Lung microvascular endothelial cell (primary cell): ENCODE measurements around the gene FRMD1. TPM values are rescaled to one million over a fixed set of nuclear protein-coding genes. Genes with fewer than 3 reads are reported as not detected.
A peak's percentile ranks its signal among the peaks of the same experiment; 100 is the strongest.
"Not testable (repeated sequence)": the region's sequence is repeated elsewhere in the genome, so short reads cannot be mapped to it uniquely, and the experiment has no call there.

Experiments used
- DNase-seq, 2 donors: peaks; one replicate each; pipeline versions ENCODE4 v3.0.0 to v3.0.0-alpha.2; 2010; ENCODE audit warnings: low read depth in 2 of 2
- total RNA-seq: library from RNA; depleted of rRNA; stranded (reverse); fragments of >200 nt; gene quantifications from 2 replicates; pipeline ENCODE4 v1.2.1, GENCODE V29; 2014

Gene FRMD1
- total RNA-seq, 1 donor from 2014 or later, result not detected

- DNase-seq, result no peak
These were observed 1.5 kb upstream of the FRMD1 start for GRCh38 chr6:168080393-168081077.

DNA sequence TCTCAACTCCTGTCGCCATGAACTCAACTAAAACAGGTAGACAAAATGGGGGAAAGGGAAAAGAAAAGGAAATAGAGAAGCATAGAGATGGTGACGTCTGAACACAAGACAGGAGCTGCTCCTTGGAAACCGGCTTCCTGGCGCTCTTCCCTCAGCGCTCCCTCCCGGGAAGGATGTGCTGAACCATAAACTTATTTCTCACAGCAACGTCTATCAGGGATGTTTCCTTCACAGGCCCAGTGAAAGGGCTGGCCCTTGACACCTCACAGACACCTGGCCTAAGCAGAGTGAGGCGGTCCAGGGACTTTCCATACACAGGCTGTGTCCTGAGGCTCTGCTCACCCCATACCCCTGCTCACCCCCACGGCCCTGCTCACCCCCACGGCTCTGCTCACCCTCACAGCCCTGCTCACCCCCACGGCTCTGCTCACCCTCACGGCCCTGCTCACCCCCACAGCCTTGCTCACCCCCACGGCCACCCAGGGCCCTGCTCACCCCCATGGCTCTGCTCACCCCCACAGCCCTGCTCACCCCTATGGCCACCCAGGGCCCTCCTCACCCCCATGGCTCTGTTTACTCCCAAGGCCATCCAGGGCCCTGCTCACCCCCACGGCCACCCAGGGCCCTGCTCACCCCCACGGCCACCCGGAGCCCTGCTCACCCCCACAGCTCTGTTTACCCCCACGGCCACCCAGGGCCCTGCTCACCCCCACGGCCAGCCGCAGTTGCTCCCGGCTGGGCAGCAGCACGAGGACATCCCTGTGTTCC is 653 bp downstream of the FRMD1 start:
- no peak for DNase-seq

- DNase-seq, result not testable (repeated sequence)
These were observed 1.6 kb downstream of the FRMD1 start for GRCh38 chr6:168077401-168077800.

GRCh38 chr6:168075787-168076202 is 3.2 kb downstream of the FRMD1 start:
- DNase-seq, result no peak

- DNase-seq, result no peak
These were observed 3.8 kb downstream of the FRMD1 start for GRCh38 chr6:168075216-168075615.

GRCh38 chr6:168073937-168074730 is 4.9 kb downstream of the FRMD1 start:
- DNase-seq, result no peak

DNA sequence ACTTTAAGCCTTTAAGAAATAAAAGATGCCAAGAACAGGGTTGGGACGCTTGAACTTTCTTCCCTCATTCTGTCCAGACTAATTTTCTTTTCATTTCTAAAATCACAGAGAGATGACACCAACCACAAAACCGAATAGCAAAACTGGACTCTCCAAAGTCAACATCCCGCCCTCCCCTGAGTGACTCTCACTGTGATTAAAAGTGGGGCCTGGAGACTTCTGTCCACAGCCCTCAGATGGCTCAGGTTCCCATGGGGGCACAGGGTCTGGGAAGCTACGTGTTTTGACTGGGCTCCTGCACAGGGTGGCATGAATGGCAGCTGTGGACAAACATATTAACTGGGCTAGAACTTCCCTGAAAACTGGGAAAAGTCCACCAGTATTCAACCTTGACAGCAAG is 6.3 kb downstream of the FRMD1 start:
- DNase-seq, result no peak

- no peak for DNase-seq
These were observed 6.8 kb downstream of the FRMD1 start for GRCh38 chr6:168072261-168072660.

- no peak for DNase-seq
These were observed 7.4 kb downstream of the FRMD1 start for GRCh38 chr6:168071620-168072019.

GRCh38 chr6:168070804-168071203 is 8.2 kb downstream of the FRMD1 start:
- DNase-seq, result no peak

GRCh38 chr6:168067081-168067759 is 11.8 kb downstream of the FRMD1 start:
- no peak for DNase-seq

DNA sequence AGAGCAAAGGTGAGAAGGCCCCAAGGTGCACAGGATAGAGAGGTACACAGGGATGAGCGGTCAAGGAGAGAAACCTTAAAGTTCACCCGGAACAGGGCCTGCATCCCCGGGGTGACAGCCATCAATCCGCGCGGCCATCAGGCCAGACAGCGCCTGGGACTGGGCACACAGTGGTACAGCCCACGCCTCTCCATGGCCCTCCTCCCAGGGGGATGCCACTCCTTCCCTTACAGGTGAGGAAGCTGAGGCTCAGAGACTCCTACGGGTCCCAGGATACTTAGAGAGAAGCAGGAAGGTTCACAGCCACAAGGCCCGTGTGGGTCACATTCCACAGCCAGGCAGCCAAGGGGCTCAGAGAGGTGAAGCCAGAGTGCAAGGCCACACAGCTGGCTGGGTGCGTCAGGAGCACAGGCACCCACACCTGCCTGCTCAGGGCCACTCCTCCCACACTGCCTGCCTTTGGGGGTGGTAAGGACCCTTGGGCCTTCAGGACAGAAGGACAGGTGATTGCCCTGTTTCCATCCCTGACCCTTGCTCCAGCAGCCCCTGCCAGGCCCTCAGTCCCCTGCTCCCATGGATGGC is 14.7 kb downstream of the FRMD1 start:
- no peak for DNase-seq

- DNase-seq, result no peak
These were observed 15.6 kb downstream of the FRMD1 start for GRCh38 chr6:168063431-168063830.

DNA sequence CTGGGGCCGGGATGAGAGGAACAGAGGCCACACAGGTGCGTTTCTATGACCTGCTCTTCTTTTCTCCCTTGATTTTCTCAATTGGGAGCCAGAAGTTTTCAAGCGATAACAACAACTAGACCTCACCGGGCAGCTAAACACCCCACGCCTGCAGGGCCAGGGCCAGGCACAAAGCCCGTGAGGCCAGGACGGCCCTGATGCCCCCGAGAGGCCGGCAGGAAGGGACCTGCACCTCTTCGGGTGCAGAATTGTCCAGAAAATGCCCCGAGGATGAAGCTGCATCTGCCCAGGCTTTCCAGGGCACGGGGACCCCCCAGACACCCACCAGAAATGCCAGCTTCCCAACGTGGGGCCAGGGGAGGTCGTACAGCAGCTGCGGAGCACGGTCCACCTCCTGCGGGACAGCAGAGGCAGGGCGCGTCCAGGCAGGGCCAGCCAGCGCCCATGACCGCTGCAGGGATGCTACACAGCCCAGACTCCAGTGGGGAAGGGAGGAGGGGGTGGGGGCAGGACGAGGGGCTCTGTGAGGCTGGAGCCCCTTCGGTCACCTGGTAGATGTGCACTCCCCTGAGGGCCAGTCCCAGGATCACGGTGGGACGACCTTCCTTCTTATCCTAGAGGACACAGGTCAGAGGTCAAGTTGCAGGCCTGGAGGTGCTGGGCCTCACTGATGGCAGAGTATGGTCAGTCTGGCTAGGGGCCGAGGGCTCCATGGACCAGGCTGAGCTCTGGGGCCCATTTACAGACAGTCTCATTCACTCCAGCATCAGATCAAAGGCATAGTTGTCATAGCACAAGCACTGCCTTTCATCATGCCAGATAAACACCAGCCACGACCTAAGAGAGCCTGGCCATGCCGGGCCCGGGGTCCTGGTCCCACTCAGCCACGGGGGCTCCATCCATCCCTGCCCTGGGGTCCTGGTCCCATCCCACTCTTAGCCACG is 16.4 kb downstream of the FRMD1 start:
- no peak for DNase-seq

- DNase-seq, result no peak
These were observed 17.5 kb downstream of the FRMD1 start for GRCh38 chr6:168061269-168062210.

DNA sequence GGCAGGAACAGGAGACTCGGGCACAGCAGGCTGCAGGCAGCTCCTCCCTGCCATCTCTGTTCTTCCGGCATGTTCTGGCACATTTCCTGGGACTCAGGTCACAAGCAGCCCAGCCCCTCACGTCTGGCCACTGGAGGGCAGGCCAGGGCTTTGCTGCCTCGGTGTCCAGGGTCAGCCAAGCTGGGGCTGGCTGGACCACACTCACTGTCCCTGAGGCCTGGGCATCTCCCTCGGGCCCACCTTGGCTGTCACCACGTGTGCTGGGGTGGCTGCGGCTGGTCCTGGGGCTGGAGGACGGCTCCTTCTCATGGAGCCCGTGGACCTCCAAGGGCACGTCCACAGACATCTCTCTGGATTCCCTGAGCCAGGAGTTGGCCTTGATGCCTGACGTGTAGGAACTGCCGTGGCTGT is 18.5 kb downstream of the FRMD1 start:
- DNase-seq, result peak; percentile 19 to 23

DNA sequence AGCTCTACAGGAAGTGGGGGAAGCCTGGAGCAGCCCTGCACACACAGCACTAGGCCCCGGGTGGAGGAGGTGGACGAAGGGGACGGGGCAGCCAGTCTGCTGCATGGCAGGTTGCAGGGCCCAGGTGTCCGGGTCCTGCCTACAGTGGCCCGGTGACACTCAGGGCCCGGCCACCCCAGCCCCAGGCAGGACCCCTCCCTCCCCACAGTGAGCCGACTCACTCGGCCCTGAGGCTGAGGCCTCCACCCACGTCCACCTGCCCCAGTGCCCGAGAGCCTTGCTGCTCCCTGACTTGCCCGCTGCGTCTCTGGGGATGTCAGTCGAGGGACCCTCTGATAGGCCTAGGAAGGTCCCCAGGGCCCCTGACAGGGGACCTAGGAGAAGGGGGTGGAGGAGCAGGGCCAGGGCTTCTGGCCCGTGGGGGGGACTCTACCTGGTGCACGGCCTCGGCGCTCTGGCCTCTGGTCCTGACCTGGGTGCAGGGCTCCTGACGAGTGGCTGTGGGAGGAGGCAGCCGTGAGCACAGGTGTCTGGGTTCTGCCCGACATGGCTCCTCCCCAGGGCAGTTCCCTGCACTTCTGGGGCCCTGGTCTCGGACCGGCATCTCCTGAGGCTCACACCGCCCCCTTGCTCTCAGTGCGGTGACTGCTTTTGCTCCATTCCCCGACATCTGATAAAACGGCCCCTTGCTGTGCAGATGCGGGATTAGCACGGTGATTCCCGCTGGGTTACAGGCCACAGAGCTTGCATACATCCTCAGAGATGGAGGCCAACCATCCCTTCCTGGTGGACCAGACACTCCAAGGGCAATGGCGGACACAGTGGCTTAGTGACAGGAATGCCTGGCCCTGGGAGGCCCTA is 20.1 kb downstream of the FRMD1 start:
- no peak for DNase-seq

DNA sequence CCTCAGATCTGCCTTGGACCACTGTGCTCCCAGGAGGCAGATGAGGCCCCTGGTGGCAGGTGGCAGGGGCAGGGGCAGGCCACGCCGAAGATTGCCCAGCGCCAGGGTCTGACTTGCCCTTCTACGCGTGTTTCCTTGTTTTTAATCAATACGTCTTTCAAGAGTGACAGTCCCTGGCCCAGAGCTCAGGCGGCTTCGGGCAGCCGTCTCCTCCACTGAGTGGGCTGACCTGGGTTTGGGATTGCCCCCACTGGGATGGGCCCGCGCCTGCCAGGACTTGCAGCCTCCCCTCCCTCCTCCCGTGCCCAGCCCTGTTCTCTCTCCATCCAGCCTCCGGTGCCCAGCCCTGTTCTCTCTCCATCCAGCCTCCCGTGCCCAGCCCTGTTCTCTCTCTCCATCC is 21.2 kb downstream of the FRMD1 start:
- no peak for DNase-seq
